Hepatocyte (in vitro differentiated cells): Measurements from ENCODE around the gene ECSIT.

Experiments
- EZH2 ChIP-seq: fragments of 200-600 bp; sonication (generic); IDR thresholded peaks from 2 replicates; pipeline ENCODE4 v1.6.1; 2016; ENCODE audit warnings: antibody characterized with exemption, mild to moderate bottlenecking, borderline replicate concordance
- EZH2phosphoT487 ChIP-seq: fragments of 200-600 bp; sonication (generic); IDR thresholded peaks from one replicate; pipeline ENCODE4 v1.6.1; 2018; ENCODE audit warnings: antibody characterized with exemption, mild to moderate bottlenecking, low read depth, moderate library complexity; ENCODE audit not compliant: unreplicated experiment, severe bottlenecking
- TF ChIP-seq, protein P1 (sequence below): fragments of 200-600 bp; sonication (generic); IDR thresholded peaks from 2 replicates; pipeline ENCODE4 v1.5.1; 2016; ENCODE audit warnings: antibody characterized with exemption, mild to moderate bottlenecking; ENCODE audit not compliant: poor library complexity

DNA sequence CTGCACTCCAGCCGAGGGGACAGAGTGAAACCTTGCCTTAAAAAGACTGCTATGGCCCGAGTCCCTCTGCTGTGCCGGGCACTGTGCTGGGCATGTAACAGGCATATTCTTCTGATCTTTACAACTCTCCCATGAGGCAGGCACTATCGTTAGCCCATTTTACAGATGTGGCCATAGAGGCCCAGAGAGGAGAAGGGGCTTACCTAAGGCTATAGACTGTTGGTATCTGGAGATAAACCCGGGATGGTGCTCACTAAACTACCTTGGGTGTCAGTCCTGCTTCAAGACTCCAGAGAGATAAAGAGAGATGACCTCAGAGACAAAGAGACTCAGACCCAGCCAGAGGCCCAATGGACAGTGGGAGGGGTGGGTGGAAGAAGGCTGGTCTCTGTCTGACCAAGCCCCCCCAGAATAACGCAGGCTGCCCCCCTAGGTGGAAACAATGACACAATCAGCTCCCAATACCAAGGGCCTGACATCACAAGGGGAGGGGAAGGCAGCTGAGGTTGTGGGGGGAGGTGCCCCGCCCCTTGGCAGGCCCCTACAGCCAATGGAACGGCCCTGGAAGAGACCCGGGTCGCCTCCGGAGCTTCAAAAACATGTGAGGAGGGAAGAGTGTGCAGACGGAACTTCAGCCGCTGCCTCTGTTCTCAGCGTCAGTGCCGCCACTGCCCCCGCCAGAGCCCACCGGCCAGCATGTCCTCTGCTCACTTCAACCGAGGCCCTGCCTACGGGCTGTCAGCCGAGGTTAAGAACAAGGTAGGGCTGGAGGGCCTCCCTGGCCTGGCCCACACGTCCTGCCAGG, 9.5 kb upstream of the ECSIT start, which contains the start of gene CNN1:
- TF ChIP-seq, protein P1, sequence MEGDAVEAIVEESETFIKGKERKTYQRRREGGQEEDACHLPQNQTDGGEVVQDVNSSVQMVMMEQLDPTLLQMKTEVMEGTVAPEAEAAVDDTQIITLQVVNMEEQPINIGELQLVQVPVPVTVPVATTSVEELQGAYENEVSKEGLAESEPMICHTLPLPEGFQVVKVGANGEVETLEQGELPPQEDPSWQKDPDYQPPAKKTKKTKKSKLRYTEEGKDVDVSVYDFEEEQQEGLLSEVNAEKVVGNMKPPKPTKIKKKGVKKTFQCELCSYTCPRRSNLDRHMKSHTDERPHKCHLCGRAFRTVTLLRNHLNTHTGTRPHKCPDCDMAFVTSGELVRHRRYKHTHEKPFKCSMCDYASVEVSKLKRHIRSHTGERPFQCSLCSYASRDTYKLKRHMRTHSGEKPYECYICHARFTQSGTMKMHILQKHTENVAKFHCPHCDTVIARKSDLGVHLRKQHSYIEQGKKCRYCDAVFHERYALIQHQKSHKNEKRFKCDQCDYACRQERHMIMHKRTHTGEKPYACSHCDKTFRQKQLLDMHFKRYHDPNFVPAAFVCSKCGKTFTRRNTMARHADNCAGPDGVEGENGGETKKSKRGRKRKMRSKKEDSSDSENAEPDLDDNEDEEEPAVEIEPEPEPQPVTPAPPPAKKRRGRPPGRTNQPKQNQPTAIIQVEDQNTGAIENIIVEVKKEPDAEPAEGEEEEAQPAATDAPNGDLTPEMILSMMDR = no peak
- TF ChIP-seq EZH2 = no peak
- no peak for TF ChIP-seq EZH2phosphoT487
